Measurements from ENCODE around the gene HOXB5.

HOXB5 gene

GRCh38 chr17:48628649-48629410 is 35.3 kb upstream of the HOXB5 start:
- no peak for DNase-seq

GRCh38 chr17:48627623-48628521 is 34.3 kb upstream of the HOXB5 start:
- DNase-seq, result no peak

- DNase-seq, result no peak
Observed at GRCh38 chr17:48627118-48627597, 33.6 kb upstream of the HOXB5 start.

GRCh38 chr17:48626245-48627117 is 32.9 kb upstream of the HOXB5 start, which contains the start of gene HOXB9:
Gene HOXB9 (minus strand): TSS chr17:48626358. CDS start chr17:48626269, 89 bp downstream.
- DNase-seq, result peak; percentile 43

- peak; percentile 35 for DNase-seq
Observed at GRCh38 chr17:48625495-48626244, 32.1 kb upstream of the HOXB5 start.

GRCh38 chr17:48624544-48625494 is 31.2 kb upstream of the HOXB5 start:
- DNase-seq, result peak; percentile 33

GRCh38 chr17:48624118-48624517 is 30.5 kb upstream of the HOXB5 start:
- DNase-seq, result no peak

- DNase-seq, result no peak
Observed at GRCh38 chr17:48623583-48623982, 30.0 kb upstream of the HOXB5 start.

- DNase-seq, result no peak
Observed at GRCh38 chr17:48622857-48623256, 29.3 kb upstream of the HOXB5 start.

- no peak for DNase-seq
Observed at GRCh38 chr17:48621410-48622392, 28.1 kb upstream of the HOXB5 start.

GRCh38 chr17:48620461-48621139 is 27.0 kb upstream of the HOXB5 start:
- no peak for DNase-seq

- no peak for DNase-seq
Observed at GRCh38 chr17:48619826-48620449, 26.4 kb upstream of the HOXB5 start.

GRCh38 chr17:48618256-48618896 is 24.8 kb upstream of the HOXB5 start:
- peak; percentile 85 for DNase-seq

- DNase-seq, result no peak
Observed at GRCh38 chr17:48617471-48618255, 24.1 kb upstream of the HOXB5 start.

GRCh38 chr17:48616717-48617470 is 23.3 kb upstream of the HOXB5 start:
- no peak for DNase-seq

All from CD4-positive, alpha-beta T cell treated with Interleukin-21 for 1 hour (primary cell).